Mesodermal cell (in vitro differentiated cells): ENCODE measurements around the gene DOCK9.

Experiments used
- H3K27ac ChIP-seq: 2 replicates; pipeline ENCODE4 v1.7.0; 2013; ENCODE audit warnings: mild to moderate bottlenecking, low read depth, low read length, moderate library complexity; ENCODE audit not compliant: severe bottlenecking
- H3K36me3 ChIP-seq: 2 replicates; pipeline ENCODE4 v1.7.1; 2013; ENCODE audit warnings: mild to moderate bottlenecking, low read length, moderate library complexity; ENCODE audit not compliant: control insufficient read depth, insufficient read depth
- H3K4me1 ChIP-seq: one replicate; pipeline ENCODE4 v1.7.1; 2013; ENCODE audit warnings: mild to moderate bottlenecking, low read length; ENCODE audit not compliant: insufficient read depth, control insufficient read depth, poor library complexity, severe bottlenecking
- H3K4me3 ChIP-seq: 2 replicates; pipeline ENCODE4 v1.7.0; 2013; ENCODE audit warnings: low read length, control low read depth, mild to moderate bottlenecking; ENCODE audit not compliant: insufficient read depth, poor library complexity, severe bottlenecking; ENCODE audit errors: extremely low read depth
- H3K9me3 ChIP-seq: 2 replicates; pipeline ENCODE4 v1.7.1; 2013; ENCODE audit warnings: mild to moderate bottlenecking, low read length, moderate library complexity; ENCODE audit not compliant: control insufficient read depth
- WGBS, 2 experiments: methylation state at CpG; one replicate each; pipeline ENCODE4 v1.1.5; 2013; ENCODE audit warnings: missing lambda C conversion rate in 2 of 2; ENCODE audit not compliant: insufficient coverage in 2 of 2; 5-methylcytosine and 5-hydroxymethylcytosine counted together

The DOCK9 gene

DNA sequence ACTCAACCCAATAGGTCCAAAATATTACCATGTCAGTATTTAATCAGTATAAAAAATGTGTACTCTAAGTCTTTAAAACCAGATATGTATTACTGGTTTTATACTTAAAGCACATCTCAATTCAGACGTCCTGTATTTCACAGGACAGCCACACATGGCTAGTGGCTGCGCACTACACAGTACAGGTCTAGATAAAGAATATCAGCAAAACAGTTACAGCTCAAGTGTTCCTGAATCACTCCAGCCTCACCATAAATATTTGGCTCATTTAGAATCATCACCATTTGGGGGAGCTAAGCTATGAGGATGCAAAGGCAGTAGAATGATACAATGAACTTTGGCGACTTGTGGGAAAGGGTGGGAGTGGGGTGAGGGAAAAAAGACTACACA, 89.0 kb downstream of the DOCK9 start:
- no peak overlapping the region for H3K27ac ChIP-seq
- no peaks in the 10 kb centered on the region for H3K9me3 ChIP-seq
- 50% methylated on average over 2 of the region's 3 CpGs; no CpG with 5 or more reads in 1 of the 2 experiments for WGBS, 2 experiments
- peaks cover 35% of the 10 kb centered on the region for H3K4me1 ChIP-seq
- H3K4me3 ChIP-seq: no peak overlapping the region
- H3K36me3 ChIP-seq: peaks cover 63% of the 10 kb centered on the region

DNA sequence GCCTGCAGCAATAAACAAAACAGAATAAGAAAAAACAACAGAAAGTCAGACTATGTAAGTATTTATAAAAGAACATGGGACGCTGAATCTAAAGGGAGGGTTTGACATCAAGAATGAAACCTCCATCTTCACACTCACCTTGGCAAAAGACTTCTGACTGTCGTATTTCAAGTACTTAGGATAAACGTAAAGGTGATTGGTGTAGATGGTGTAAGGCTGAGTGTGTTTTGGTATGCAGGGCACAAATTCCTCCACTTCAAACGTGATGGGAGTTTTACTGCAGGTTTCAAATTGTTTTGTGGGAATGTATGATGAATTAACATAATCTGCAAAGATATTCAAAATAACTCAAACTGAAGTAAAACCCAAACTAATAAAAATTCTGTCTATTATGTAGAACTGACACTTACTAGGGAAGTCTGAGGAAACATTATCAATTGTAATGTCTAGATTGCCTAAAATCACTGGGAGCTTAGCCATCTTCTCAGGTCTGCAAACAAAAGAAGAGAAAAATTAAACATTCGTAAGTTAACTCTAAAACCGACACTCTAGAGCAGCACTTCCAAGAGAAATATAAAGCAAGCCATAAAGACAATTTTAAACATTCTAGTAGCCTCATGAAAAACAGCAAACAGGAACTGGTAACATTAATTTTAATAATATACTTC, 89.5 kb downstream of the DOCK9 start:
- peaks cover 35% of the 10 kb centered on the region for H3K4me1 ChIP-seq
- H3K36me3 ChIP-seq: peaks cover 63% of the 10 kb centered on the region
- no peak overlapping the region for H3K27ac ChIP-seq
- no peak overlapping the region for H3K4me3 ChIP-seq
- 80 to 90% methylated on average over 1 to 3 of the region's 6 CpGs for WGBS, 2 experiments
- no peaks in the 10 kb centered on the region for H3K9me3 ChIP-seq

DNA sequence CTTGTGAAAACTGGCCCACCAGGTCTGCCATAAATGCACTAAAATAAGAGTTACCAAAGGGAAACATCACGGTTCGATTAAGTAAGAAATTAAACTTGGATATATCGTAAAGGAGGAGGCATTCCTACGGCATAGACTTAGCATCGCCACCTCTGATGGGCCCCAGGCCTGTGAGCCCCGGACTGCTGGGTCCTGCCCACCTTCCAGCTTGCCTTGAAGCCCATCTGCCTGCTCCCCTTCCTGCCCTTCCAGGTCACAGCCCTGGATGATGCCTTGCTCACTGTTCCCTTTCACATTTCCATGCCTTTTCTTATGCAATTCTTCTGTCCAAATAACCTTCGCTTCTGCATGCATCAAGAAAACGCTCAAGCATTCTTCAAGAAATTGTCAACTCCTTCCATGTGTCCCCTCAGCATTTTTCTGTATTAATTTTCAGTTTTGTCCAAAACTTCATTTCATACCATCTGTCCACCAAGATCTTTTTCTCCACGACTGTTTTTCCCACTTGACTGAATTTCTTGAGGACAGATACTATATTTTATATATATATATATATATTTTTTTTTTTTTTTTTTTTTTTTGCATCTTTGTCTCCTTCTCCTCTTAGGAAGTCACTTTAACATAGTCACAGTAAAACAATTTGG, 91.2 kb downstream of the DOCK9 start:
- H3K9me3 ChIP-seq: no peaks in the 10 kb centered on the region
- H3K4me1 ChIP-seq: peaks cover 23% of the 10 kb centered on the region
- peaks cover 72% of the 10 kb centered on the region for H3K36me3 ChIP-seq
- no peak overlapping the region for H3K4me3 ChIP-seq
- no peak overlapping the region for H3K27ac ChIP-seq
- WGBS, 2 experiments: 91 to 93% methylated on average over 8 of the region's 9 CpGs

- H3K4me1 ChIP-seq: peaks cover 12% of the 10 kb centered on the region
- no peak overlapping the region for H3K4me3 ChIP-seq
- no peak overlapping the region for H3K27ac ChIP-seq
- WGBS, 2 experiments: 80 to 100% methylated on average over 2 to 4 of the region's 6 CpGs
- peaks cover 79% of the 10 kb centered on the region for H3K36me3 ChIP-seq
- H3K9me3 ChIP-seq: no peaks in the 10 kb centered on the region
Observed at GRCh38 chr13:98885600-98885999, 92.3 kb downstream of the DOCK9 start.

DNA sequence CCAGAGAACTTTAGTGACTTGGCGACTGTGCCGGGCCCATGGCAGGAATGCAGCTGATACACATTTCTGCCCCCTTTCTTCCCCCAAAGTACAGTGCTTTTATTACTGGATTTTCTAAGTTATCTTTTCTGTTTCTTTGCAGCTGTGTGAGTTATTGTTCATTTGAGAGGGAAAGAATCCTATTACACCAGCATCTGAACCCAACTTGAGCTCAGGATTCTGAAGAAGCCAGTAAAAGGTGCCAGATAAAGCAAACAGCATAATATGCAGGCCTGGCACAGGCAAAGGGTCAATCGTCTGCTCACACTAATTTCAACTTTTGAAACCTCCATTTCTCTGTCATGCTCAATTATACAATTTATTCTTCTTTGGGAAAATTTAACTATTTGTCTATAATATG, 93.9 kb downstream of the DOCK9 start:
- no peak overlapping the region for H3K27ac ChIP-seq
- WGBS, 2 experiments: no CpG with 5 or more reads among the region's 3 CpGs
- peaks cover 87% of the 10 kb centered on the region for H3K36me3 ChIP-seq
- no peaks in the 10 kb centered on the region for H3K9me3 ChIP-seq
- H3K4me1 ChIP-seq: no peaks in the 10 kb centered on the region
- H3K4me3 ChIP-seq: no peak overlapping the region

GRCh38 chr13:98881390-98881789, 96.5 kb downstream of the DOCK9 start:
- Histone ChIP-seq H3K4me1 (no peaks in the 10 kb centered on the region), H3K9me3 (no peaks in the 10 kb centered on the region), H3K27ac (no peak overlapping the region), H3K36me3 (peaks cover 98% of the 10 kb centered on the region), H3K4me3 (no peak overlapping the region)
- no CpG with 5 or more reads among the region's 2 CpGs for WGBS, 2 experiments

DNA sequence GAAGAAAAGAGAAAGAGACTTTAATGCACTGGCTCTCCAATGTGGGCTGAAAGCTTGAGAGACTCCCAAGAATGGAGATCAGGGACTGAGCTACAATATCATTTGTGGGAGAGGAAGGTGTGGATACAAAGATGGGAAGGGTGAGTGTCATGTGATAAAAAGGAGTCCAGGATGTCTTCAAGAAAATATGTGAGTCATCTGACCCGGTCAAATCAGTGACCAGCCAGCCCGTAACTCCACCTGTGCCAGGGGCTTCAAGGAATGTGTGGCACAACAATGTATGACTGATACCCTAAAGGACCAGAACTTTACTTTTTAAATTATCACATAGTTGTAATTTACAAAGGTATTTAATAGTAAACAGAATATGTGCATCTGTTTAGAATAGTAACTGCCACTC, 97.2 kb downstream of the DOCK9 start:
- Histone ChIP-seq H3K36me3 (peaks cover 99% of the 10 kb centered on the region), H3K27ac (no peak overlapping the region), H3K4me1 (no peaks in the 10 kb centered on the region), H3K9me3 (no peaks in the 10 kb centered on the region), H3K4me3 (no peak overlapping the region)
- WGBS, 2 experiments: 96% methylated on average over 2 of the region's 2 CpGs; no CpG with 5 or more reads in 1 of the 2 experiments

GRCh38 chr13:98879957-98880356, 97.9 kb downstream of the DOCK9 start:
- 83 to 93% methylated on average over 2 to 6 of the region's 6 CpGs for WGBS, 2 experiments
- H3K4me3 ChIP-seq: no peak overlapping the region
- peaks cover 99% of the 10 kb centered on the region for H3K36me3 ChIP-seq
- no peak overlapping the region for H3K27ac ChIP-seq
- no peaks in the 10 kb centered on the region for H3K4me1 ChIP-seq
- H3K9me3 ChIP-seq: no peaks in the 10 kb centered on the region

GRCh38 chr13:98879127-98879520, 98.7 kb downstream of the DOCK9 start:
- no peak overlapping the region for H3K4me3 ChIP-seq
- 63 to 71% methylated on average over 2 of the region's 4 CpGs for whole genome bisulfite sequencing, 2 experiments
- H3K36me3 ChIP-seq: peaks cover 99% of the 10 kb centered on the region
- no peaks in the 10 kb centered on the region for H3K4me1 ChIP-seq
- H3K9me3 ChIP-seq: peaks cover 3% of the 10 kb centered on the region
- H3K27ac ChIP-seq: no peak overlapping the region

DNA sequence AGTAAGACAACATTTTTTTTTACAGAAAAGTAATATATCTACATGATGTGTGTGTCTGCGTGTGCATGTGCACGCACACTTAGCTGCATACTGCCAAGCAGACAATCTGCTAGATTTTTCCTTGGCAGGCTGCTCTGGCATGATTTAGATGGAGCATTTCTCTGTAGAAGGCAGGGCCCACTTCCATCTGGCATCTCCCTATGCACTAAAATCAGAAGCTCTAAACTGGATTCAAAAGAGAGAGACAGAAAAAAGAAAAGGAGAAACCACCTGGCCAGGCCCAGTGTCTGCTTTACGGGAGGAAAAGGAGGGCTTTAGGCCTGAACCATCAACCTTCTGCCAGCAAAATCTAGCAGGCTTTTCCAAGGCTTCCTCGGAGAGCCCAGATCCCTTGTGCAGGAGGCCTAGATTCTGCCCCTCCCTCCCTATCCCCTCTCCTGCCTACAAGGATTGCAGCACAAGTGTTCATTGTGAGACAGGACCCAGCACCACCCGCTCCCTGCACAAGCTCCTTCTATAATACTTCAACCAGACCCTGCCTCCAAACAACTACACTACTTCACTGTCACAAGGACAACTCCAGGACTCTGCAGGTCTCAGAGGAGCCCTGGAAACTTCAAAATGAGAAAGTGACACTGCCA, 99.3 kb downstream of the DOCK9 start:
- no peak overlapping the region for H3K27ac ChIP-seq
- H3K9me3 ChIP-seq: peaks cover 8% of the 10 kb centered on the region
- peaks cover 99% of the 10 kb centered on the region for H3K36me3 ChIP-seq
- 90 to 100% methylated on average over 1 to 3 of the region's 5 CpGs for WGBS, 2 experiments
- no peaks in the 10 kb centered on the region for H3K4me1 ChIP-seq
- H3K4me3 ChIP-seq: no peak overlapping the region

- H3K4me1 ChIP-seq: no peaks in the 10 kb centered on the region
- no peak overlapping the region for H3K27ac ChIP-seq
- H3K4me3 ChIP-seq: no peak overlapping the region
- peaks cover 11% of the 10 kb centered on the region for H3K9me3 ChIP-seq
- WGBS, 2 experiments: 87 to 91% methylated on average over 3 to 4 of the region's 4 CpGs
- H3K36me3 ChIP-seq: peaks cover 99% of the 10 kb centered on the region
Observed at GRCh38 chr13:98877936-98878335, 99.9 kb downstream of the DOCK9 start.
